ENCODE data around the gene LCN2.
"Not testable (repeated sequence)": the region's sequence is repeated elsewhere in the genome, so short reads cannot be mapped to it uniquely, and the experiment has no call there.

The LCN2 gene

GRCh38 chr9:128128836-128129590, 20.2 kb upstream of the LCN2 start:
- no peak for DNase-seq (ENCODE audit: low read depth)

- not testable (repeated sequence) for DNase-seq (ENCODE audit: low read depth)
Measured at GRCh38 chr9:128129976-128130590, 19.2 kb upstream of the LCN2 start.

- not testable (repeated sequence) for DNase-seq (ENCODE audit: low read depth)
Measured at GRCh38 chr9:128130651-128131050, 18.6 kb upstream of the LCN2 start.

GRCh38 chr9:128131346-128131745, 17.9 kb upstream of the LCN2 start:
- DNase-seq (ENCODE audit: low read depth) = not testable (repeated sequence)

- not testable (repeated sequence) for DNase-seq (ENCODE audit: low read depth)
Measured at GRCh38 chr9:128132139-128132538, 17.1 kb upstream of the LCN2 start.

GRCh38 chr9:128135561-128135960, 13.7 kb upstream of the LCN2 start:
- not testable (repeated sequence) for DNase-seq (ENCODE audit: low read depth)

GRCh38 chr9:128136816-128137793, 12.1 kb upstream of the LCN2 start:
- DNase-seq (ENCODE audit: low read depth) = no peak

- DNase-seq (ENCODE audit: low read depth) = no peak
Measured at GRCh38 chr9:128138001-128138400, 11.3 kb upstream of the LCN2 start.

- no peak for DNase-seq (ENCODE audit: low read depth)
Measured at GRCh38 chr9:128139621-128140020, 9.6 kb upstream of the LCN2 start.

GRCh38 chr9:128141604-128142003, 7.6 kb upstream of the LCN2 start:
- DNase-seq (ENCODE audit: low read depth) = no peak

GRCh38 chr9:128142061-128142460, 7.2 kb upstream of the LCN2 start:
- DNase-seq (ENCODE audit: low read depth) = no peak

- no peak for DNase-seq (ENCODE audit: low read depth)
Measured at GRCh38 chr9:128142596-128142995, 6.7 kb upstream of the LCN2 start.

- DNase-seq (ENCODE audit: low read depth) = no peak
Measured at GRCh38 chr9:128143525-128144238, 5.6 kb upstream of the LCN2 start.

- DNase-seq (ENCODE audit: low read depth) = no peak
Measured at GRCh38 chr9:128144239-128145181, 4.7 kb upstream of the LCN2 start.

GRCh38 chr9:128145536-128145935, 3.7 kb upstream of the LCN2 start:
- no peak for DNase-seq (ENCODE audit: low read depth)

- DNase-seq (ENCODE audit: low read depth) = no peak
Measured at GRCh38 chr9:128145951-128146351, 3.3 kb upstream of the LCN2 start.

GRCh38 chr9:128146591-128147120, 2.6 kb upstream of the LCN2 start:
- DNase-seq (ENCODE audit: low read depth) = no peak

- no peak for DNase-seq (ENCODE audit: low read depth)
Measured at GRCh38 chr9:128148509-128149000, 698 bp upstream of the LCN2 start.

GRCh38 chr9:128149951-128150593, 819 bp downstream of the LCN2 start:
- no peak for DNase-seq (ENCODE audit: low read depth)

All from fibroblast of gingiva (primary cell).